Chondrocyte (in vitro differentiated cells): ENCODE measurements around the gene COLEC12. TPM values are rescaled to one million over a fixed set of nuclear protein-coding genes. Genes with fewer than 3 reads are reported as not detected.

Experiments used
- DNase-seq: peaks from one replicate; pipeline ENCODE4 v3.0.0; 2021; ENCODE audit warnings: mixed read lengths, low spot score
- H3K27ac Mint-ChIP-seq: one replicate; pipeline ENCODE4 v1.8.0; 2021; ENCODE audit warnings: mild to moderate bottlenecking, moderate library complexity, mixed read lengths; ENCODE audit not compliant: unreplicated experiment
- H3K27me3 Mint-ChIP-seq: 2 replicates; pipeline ENCODE4 v1.8.0; 2021; ENCODE audit warnings: low read depth, mixed read lengths
- H3K36me3 Mint-ChIP-seq: 2 replicates; pipeline ENCODE4 v1.8.0; 2021; ENCODE audit warnings: low read depth, mixed read lengths
- H3K4me1 Mint-ChIP-seq: 2 replicates; pipeline ENCODE4 v1.8.0; 2021; ENCODE audit warnings: low read depth, mild to moderate bottlenecking, mixed read lengths
- H3K4me3 Mint-ChIP-seq: one replicate; pipeline ENCODE4 v1.8.0; 2021; ENCODE audit warnings: mild to moderate bottlenecking, moderate library complexity, mixed read lengths; ENCODE audit not compliant: unreplicated experiment
- H3K9me3 Mint-ChIP-seq: 2 replicates; pipeline ENCODE4 v1.8.0; 2021; ENCODE audit warnings: low read depth, mixed read lengths
- CTCF ChIP-seq: fragments of 200-600 bp; sonication (generic); IDR thresholded peaks from 2 replicates; pipeline ENCODE4 v1.5.0; 2021; ENCODE audit warnings: antibody characterized with exemption, mild to moderate bottlenecking, moderate library complexity
- total RNA-seq: library from RNA; stranded (reverse); gene quantifications from 3 replicates; pipeline ENCODE4 v1.2.1, GENCODE V29; 2021

Gene COLEC12
- total RNA-seq, 1 donor from 2014 or later: 2.1 TPM

GRCh38 chr18:402129-402528 is 98.4 kb downstream of the COLEC12 start:
- Mint-ChIP-seq H3K4me3 (no peak overlapping the region), H3K36me3 (peaks cover 4% of the 10 kb centered on the region), H3K9me3 (peaks cover 13% of the 10 kb centered on the region), H3K27me3 (no peaks in the 10 kb centered on the region), H3K4me1 (peaks cover under 1% of the 10 kb centered on the region), H3K27ac (no peak overlapping the region)
- no peak for DNase-seq
- TF ChIP-seq CTCF: no peak

GRCh38 chr18:400456-400855 is 100.0 kb downstream of the COLEC12 start:
- H3K27ac Mint-ChIP-seq: no peak overlapping the region
- no peaks in the 10 kb centered on the region for H3K27me3 Mint-ChIP-seq
- H3K36me3 Mint-ChIP-seq: peaks cover 4% of the 10 kb centered on the region
- H3K9me3 Mint-ChIP-seq: peaks cover 10% of the 10 kb centered on the region
- no peak for TF ChIP-seq CTCF
- no peak overlapping the region for H3K4me3 Mint-ChIP-seq
- DNase-seq: no peak
- peaks cover 5% of the 10 kb centered on the region for H3K4me1 Mint-ChIP-seq

GRCh38 chr18:399631-400135 is 100.8 kb downstream of the COLEC12 start:
- DNase-seq: no peak
- H3K27me3 Mint-ChIP-seq: no peaks in the 10 kb centered on the region
- no peak overlapping the region for H3K4me3 Mint-ChIP-seq
- no peak overlapping the region for H3K27ac Mint-ChIP-seq
- peaks cover 13% of the 10 kb centered on the region for H3K4me1 Mint-ChIP-seq
- H3K9me3 Mint-ChIP-seq: peaks cover 2% of the 10 kb centered on the region
- TF ChIP-seq CTCF: no peak
- no peaks in the 10 kb centered on the region for H3K36me3 Mint-ChIP-seq

GRCh38 chr18:398935-399630 is 101.4 kb downstream of the COLEC12 start:
- no peak overlapping the region for H3K27ac Mint-ChIP-seq
- H3K4me3 Mint-ChIP-seq: no peak overlapping the region
- H3K27me3 Mint-ChIP-seq: no peaks in the 10 kb centered on the region
- no peak for DNase-seq
- H3K36me3 Mint-ChIP-seq: no peaks in the 10 kb centered on the region
- no peaks in the 10 kb centered on the region for H3K9me3 Mint-ChIP-seq
- TF ChIP-seq CTCF: no peak
- peaks cover 14% of the 10 kb centered on the region for H3K4me1 Mint-ChIP-seq

GRCh38 chr18:396556-396955 is 103.9 kb downstream of the COLEC12 start:
- Mint-ChIP-seq H3K9me3 (no peaks in the 10 kb centered on the region), H3K36me3 (no peaks in the 10 kb centered on the region), H3K4me1 (peaks cover 14% of the 10 kb centered on the region), H3K27ac (no peak overlapping the region), H3K4me3 (no peak overlapping the region), H3K27me3 (no peaks in the 10 kb centered on the region)
- no peak for TF ChIP-seq CTCF
- no peak for DNase-seq
